KMS-11 (cell line): ENCODE results near the gene ATF7IP2.
"Not testable (repeated sequence)": the region's sequence is repeated elsewhere in the genome, so short reads cannot be mapped to it uniquely, and the experiment has no call there.

ENCODE experiments used
- H2AFZ ChIP-seq: fragments of 200-600 bp; sonication (generic); 2 replicates; pipeline ENCODE4 v1.6.1; 2016; ENCODE audit warnings: antibody characterized with exemption, mixed run types, low read depth
- H3K27ac ChIP-seq: fragments of 200-600 bp; sonication (generic); 2 replicates; pipeline ENCODE4 v1.6.1; 2016; ENCODE audit warnings: mild to moderate bottlenecking, mixed run types
- H3K27me3 ChIP-seq: fragments of 200-600 bp; sonication (generic); 2 replicates; pipeline ENCODE4 v1.6.1; 2017; ENCODE audit warnings: mild to moderate bottlenecking, low read depth, mixed run types, moderate library complexity; ENCODE audit not compliant: insufficient read depth
- H3K36me3 ChIP-seq: fragments of 200-600 bp; sonication (generic); 2 replicates; pipeline ENCODE4 v1.6.1; 2017; ENCODE audit warnings: mild to moderate bottlenecking, mixed run types; ENCODE audit not compliant: insufficient read depth
- H3K4me1 ChIP-seq: fragments of 200-600 bp; sonication (generic); 2 replicates; pipeline ENCODE4 v1.6.1; 2016; ENCODE audit warnings: mild to moderate bottlenecking, low read depth, mixed run types; ENCODE audit not compliant: poor library complexity, severe bottlenecking
- H3K4me2 ChIP-seq: fragments of 200-600 bp; sonication (generic); 2 replicates; pipeline ENCODE4 v1.7.0; 2016; ENCODE audit warnings: mild to moderate bottlenecking, mixed run types
- H3K4me3 ChIP-seq: fragments of 200-600 bp; sonication (generic); IDR thresholded peaks from 2 replicates; pipeline ENCODE4 v1.6.1; 2017; ENCODE audit warnings: low read depth, low read length, mixed read lengths; ENCODE audit not compliant: insufficient read depth
- H3K79me2 ChIP-seq: fragments of 200-600 bp; sonication (generic); 2 replicates; pipeline ENCODE4 v1.6.1; 2016; ENCODE audit warnings: low read depth, mixed run types; ENCODE audit not compliant: insufficient read depth
- H3K9ac ChIP-seq: fragments of 200-600 bp; sonication (generic); 2 replicates; pipeline ENCODE4 v1.6.1; 2016; ENCODE audit warnings: mild to moderate bottlenecking, mixed run types
- H4K20me1 ChIP-seq: fragments of 200-600 bp; sonication (generic); 2 replicates; pipeline ENCODE4 v1.6.1; 2016; ENCODE audit warnings: mild to moderate bottlenecking, mixed run types; ENCODE audit not compliant: insufficient read depth
- TF ChIP-seq, protein P1 (sequence below): fragments of 200-600 bp; sonication (generic); conservative IDR thresholded peaks from 2 replicates; pipeline ENCODE4 v1.6.1; 2017; ENCODE audit warnings: low read depth, mild to moderate bottlenecking, antibody characterized with exemption, low read length, moderate library complexity, mixed read lengths

ATF7IP2 gene

DNA sequence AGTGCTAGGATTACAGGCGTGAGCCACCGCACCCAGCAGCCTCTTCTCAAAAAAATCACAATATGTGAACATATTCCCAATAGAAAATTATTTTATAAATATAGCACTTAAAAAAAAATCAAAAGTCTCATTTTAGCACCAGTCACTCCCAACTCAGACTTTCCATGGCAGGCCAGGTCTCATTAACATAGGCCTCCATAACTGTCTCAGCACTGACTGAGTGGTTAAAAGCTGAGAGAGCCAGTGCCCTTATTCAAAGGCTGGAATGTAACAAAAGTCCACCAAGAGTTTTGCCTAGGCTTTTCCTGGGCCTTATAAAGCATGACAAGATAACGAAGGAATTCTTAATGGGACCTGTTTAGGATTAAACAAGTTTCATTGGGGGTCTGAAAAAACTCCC lies 114.7 kb downstream of the ATF7IP2 start:
- H3K4me3 ChIP-seq = no peak overlapping the region
- H4K20me1 ChIP-seq = no peaks in the 10 kb centered on the region
- no peak overlapping the region for H3K4me2 ChIP-seq
- H2AFZ ChIP-seq = no peak overlapping the region
- H3K4me1 ChIP-seq = peaks cover 8% of the 10 kb centered on the region
- TF ChIP-seq, protein P1, sequence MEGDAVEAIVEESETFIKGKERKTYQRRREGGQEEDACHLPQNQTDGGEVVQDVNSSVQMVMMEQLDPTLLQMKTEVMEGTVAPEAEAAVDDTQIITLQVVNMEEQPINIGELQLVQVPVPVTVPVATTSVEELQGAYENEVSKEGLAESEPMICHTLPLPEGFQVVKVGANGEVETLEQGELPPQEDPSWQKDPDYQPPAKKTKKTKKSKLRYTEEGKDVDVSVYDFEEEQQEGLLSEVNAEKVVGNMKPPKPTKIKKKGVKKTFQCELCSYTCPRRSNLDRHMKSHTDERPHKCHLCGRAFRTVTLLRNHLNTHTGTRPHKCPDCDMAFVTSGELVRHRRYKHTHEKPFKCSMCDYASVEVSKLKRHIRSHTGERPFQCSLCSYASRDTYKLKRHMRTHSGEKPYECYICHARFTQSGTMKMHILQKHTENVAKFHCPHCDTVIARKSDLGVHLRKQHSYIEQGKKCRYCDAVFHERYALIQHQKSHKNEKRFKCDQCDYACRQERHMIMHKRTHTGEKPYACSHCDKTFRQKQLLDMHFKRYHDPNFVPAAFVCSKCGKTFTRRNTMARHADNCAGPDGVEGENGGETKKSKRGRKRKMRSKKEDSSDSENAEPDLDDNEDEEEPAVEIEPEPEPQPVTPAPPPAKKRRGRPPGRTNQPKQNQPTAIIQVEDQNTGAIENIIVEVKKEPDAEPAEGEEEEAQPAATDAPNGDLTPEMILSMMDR = no peak
- no peak overlapping the region for H3K9ac ChIP-seq
- no peak overlapping the region for H3K27ac ChIP-seq
- no peaks in the 10 kb centered on the region for H3K27me3 ChIP-seq
- H3K36me3 ChIP-seq = no peaks in the 10 kb centered on the region
- H3K79me2 ChIP-seq = no peaks in the 10 kb centered on the region

DNA sequence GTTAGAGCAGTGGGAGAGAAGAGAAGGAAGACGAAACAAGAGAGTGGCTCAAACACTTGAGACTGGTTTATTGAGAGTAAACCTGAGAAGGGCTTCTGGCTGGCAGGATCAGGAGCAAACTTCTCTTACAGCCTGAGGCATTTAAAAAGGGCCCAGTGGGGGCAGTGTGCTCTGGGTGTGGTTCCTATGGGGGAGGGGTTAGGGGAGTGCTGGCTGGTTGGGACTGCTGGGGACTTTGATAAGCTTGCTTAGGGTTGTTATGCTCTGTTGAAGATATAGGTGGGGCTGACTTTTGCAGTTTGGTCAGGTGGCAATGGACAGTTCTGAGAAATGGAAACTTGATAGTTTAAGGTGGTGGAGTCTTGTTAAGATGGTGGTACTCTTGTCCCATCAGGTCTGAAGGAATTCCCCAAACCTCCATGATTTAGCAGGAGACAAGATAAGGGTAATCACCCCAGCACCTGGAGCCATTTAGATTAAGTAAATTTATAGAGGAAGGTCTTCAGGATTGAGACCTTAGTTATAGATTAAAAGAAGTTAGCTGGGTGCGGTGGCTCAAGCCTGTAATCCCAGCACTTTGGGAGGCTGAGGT lies 115.3 kb downstream of the ATF7IP2 start:
- Histone ChIP-seq H3K4me2 (no peak overlapping the region), H3K79me2 (no peaks in the 10 kb centered on the region), H3K27me3 (no peaks in the 10 kb centered on the region), H3K36me3 (no peaks in the 10 kb centered on the region), H3K4me3 (no peak overlapping the region), H2AFZ (no peak overlapping the region), H3K9ac (no peak overlapping the region), H3K4me1 (peaks cover 8% of the 10 kb centered on the region), H4K20me1 (no peaks in the 10 kb centered on the region), H3K27ac (no peak overlapping the region)
- TF ChIP-seq, protein P1 = no peak

DNA sequence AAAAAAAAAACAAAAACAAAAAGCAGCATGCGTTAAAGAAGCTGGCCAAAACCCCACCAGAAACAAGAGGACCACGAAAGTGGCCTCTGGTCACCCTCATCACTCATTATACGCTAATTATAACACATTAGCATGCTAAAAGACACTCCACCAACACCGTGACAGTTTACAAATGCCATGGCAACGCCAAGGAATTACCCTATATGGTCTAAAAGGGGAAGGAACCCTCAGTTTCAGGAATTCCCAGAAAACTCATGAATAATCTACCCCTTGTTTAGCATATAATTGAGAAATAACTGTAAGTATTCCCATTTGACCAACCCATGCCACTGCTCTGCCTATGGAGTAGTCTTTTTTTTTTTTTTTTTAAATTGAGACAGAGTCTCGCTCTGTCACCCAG lies 116.9 kb downstream of the ATF7IP2 start:
- no peaks in the 10 kb centered on the region for H4K20me1 ChIP-seq
- no peak overlapping the region for H3K4me2 ChIP-seq
- TF ChIP-seq, protein P1 = no peak
- H2AFZ ChIP-seq = no peak overlapping the region
- H3K4me1 ChIP-seq = peaks cover 8% of the 10 kb centered on the region
- no peaks in the 10 kb centered on the region for H3K27me3 ChIP-seq
- H3K79me2 ChIP-seq = no peaks in the 10 kb centered on the region
- H3K27ac ChIP-seq = no peak overlapping the region
- H3K36me3 ChIP-seq = no peaks in the 10 kb centered on the region
- H3K4me3 ChIP-seq = no peak overlapping the region
- no peak overlapping the region for H3K9ac ChIP-seq

DNA sequence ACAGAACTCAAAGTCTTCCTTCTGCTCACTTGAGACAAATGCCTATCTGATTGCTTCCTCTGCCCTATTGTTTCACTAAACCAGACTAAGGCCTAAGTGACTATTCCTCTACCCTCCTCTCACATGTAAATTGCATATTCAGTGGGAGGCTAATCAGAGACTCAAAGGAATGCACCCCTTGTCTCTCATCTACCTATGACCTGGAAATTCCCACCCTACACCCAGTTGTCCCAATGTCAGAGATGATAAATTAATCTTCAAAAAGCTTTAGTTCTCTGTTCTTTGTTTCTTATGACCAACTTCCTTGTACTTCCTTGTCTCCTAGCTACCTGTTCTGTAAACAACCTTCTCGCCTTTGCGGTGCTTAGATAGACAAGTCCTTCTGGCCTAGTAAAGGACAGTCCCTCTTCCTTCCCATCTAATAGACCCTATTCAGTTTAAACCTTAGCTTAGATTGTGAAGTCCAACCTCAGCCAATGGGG lies 118.6 kb downstream of the ATF7IP2 start:
- H3K4me1 ChIP-seq = peaks cover 8% of the 10 kb centered on the region
- H3K27ac ChIP-seq = no peak overlapping the region
- no peaks in the 10 kb centered on the region for H3K36me3 ChIP-seq
- no peak overlapping the region for H3K4me3 ChIP-seq
- no peak overlapping the region for H3K9ac ChIP-seq
- H3K27me3 ChIP-seq = no peaks in the 10 kb centered on the region
- no peak overlapping the region for H2AFZ ChIP-seq
- TF ChIP-seq, protein P1 = no peak
- no peak overlapping the region for H3K4me2 ChIP-seq
- H4K20me1 ChIP-seq = no peaks in the 10 kb centered on the region
- H3K79me2 ChIP-seq = no peaks in the 10 kb centered on the region

DNA sequence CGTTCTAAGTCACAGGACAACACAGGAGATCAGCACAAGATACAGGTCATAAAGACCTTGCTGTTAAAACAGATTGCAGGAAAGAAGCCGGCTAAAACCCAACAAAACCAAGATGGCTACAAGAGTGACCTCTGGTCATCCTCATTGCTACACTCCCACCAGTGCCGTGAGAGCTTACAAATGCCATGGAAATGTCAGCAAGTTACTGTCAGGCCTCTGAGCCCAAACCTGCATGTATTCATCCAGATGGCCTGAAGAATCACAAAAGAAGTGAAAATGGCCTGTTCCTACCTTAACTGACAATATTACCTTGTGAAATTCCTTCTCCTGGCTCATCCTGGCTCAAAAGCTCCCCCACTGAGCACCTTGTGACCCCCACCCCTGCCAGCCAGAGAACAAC lies 119.4 kb downstream of the ATF7IP2 start:
- not testable (repeated sequence) for H3K79me2 ChIP-seq, H3K4me3 ChIP-seq, H3K4me2 ChIP-seq, H3K36me3 ChIP-seq, H3K27me3 ChIP-seq, H3K27ac ChIP-seq, H3K9ac ChIP-seq, H2AFZ ChIP-seq, H4K20me1 ChIP-seq
- H3K4me1 ChIP-seq = peaks cover 12% of the 10 kb centered on the region
